ENCODE data around the gene TAOK1.

TAOK1 gene

GRCh38 chr17:29379084-29379991, 10.8 kb upstream of the TAOK1 start:
- no peak for DNase-seq

GRCh38 chr17:29383686-29384085, 6.5 kb upstream of the TAOK1 start:
- DNase-seq, result no peak

- DNase-seq, result no peak
Observed at GRCh38 chr17:29384901-29385300, 5.3 kb upstream of the TAOK1 start.

- DNase-seq, result no peak
Observed at GRCh38 chr17:29386760-29387159, 3.4 kb upstream of the TAOK1 start.

- DNase-seq, result no peak
Observed at GRCh38 chr17:29388937-29389336, 1.2 kb upstream of the TAOK1 start.

- DNase-seq, result peak; percentile 71
Observed at GRCh38 chr17:29390851-29391631, 878 bp downstream of the TAOK1 start.

- DNase-seq, result peak; percentile 55
Observed at GRCh38 chr17:29393436-29393835, 3.3 kb downstream of the TAOK1 start.

- no peak for DNase-seq
Observed at GRCh38 chr17:29394761-29395160, 4.6 kb downstream of the TAOK1 start.

GRCh38 chr17:29396066-29396465, 5.9 kb downstream of the TAOK1 start:
- DNase-seq, result no peak

GRCh38 chr17:29399634-29400033, 9.5 kb downstream of the TAOK1 start:
- DNase-seq, result no peak

- DNase-seq, result no peak
Observed at GRCh38 chr17:29400818-29401217, 10.7 kb downstream of the TAOK1 start.

- DNase-seq, result peak; percentile 36
Observed at GRCh38 chr17:29401258-29401657, 11.1 kb downstream of the TAOK1 start.

- no peak for DNase-seq
Observed at GRCh38 chr17:29407856-29408255, 17.7 kb downstream of the TAOK1 start.

- DNase-seq, result no peak
Observed at GRCh38 chr17:29409963-29410362, 19.8 kb downstream of the TAOK1 start.

- DNase-seq, result no peak
Observed at GRCh38 chr17:29412780-29413565, 22.8 kb downstream of the TAOK1 start.

- DNase-seq, result no peak
Observed at GRCh38 chr17:29420128-29420527, 30.0 kb downstream of the TAOK1 start.

GRCh38 chr17:29430275-29430674, 40.1 kb downstream of the TAOK1 start:
- no peak for DNase-seq

GRCh38 chr17:29433541-29433940, 43.4 kb downstream of the TAOK1 start:
- peak; percentile 58 for DNase-seq

GRCh38 chr17:29434550-29434949, 44.4 kb downstream of the TAOK1 start:
- no peak for DNase-seq

GRCh38 chr17:29442451-29442850, 52.3 kb downstream of the TAOK1 start:
- DNase-seq, result no peak

- no peak for DNase-seq
Observed at GRCh38 chr17:29443041-29443739, 53.0 kb downstream of the TAOK1 start.

GRCh38 chr17:29444589-29444988, 54.4 kb downstream of the TAOK1 start:
- no peak for DNase-seq

GRCh38 chr17:29445844-29446243, 55.7 kb downstream of the TAOK1 start:
- DNase-seq, result no peak

Measured in hematopoietic multipotent progenitor cell treated with erythropoietin and hydrocortisone succinate and interleukin-3 and kit ligand, for 4 days (in vitro differentiated cells).